HG02610 (cell line): ENCODE data around the gene TRAPPC1.
A peak's percentile ranks its signal among the peaks of the same experiment; 100 is the strongest.
"Not testable (repeated sequence)": the region's sequence is repeated elsewhere in the genome, so short reads cannot be mapped to it uniquely, and the experiment has no call there.

Experiments
- ATAC-seq: cut with Tn5 transposase; IDR thresholded peaks from one replicate; pipeline ENCODE4 v1.9.1; 2021; ENCODE audit warnings: mild to moderate bottlenecking, moderate library complexity; ENCODE audit not compliant: unreplicated experiment

TRAPPC1 gene, protein sequence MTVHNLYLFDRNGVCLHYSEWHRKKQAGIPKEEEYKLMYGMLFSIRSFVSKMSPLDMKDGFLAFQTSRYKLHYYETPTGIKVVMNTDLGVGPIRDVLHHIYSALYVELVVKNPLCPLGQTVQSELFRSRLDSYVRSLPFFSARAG

DNA sequence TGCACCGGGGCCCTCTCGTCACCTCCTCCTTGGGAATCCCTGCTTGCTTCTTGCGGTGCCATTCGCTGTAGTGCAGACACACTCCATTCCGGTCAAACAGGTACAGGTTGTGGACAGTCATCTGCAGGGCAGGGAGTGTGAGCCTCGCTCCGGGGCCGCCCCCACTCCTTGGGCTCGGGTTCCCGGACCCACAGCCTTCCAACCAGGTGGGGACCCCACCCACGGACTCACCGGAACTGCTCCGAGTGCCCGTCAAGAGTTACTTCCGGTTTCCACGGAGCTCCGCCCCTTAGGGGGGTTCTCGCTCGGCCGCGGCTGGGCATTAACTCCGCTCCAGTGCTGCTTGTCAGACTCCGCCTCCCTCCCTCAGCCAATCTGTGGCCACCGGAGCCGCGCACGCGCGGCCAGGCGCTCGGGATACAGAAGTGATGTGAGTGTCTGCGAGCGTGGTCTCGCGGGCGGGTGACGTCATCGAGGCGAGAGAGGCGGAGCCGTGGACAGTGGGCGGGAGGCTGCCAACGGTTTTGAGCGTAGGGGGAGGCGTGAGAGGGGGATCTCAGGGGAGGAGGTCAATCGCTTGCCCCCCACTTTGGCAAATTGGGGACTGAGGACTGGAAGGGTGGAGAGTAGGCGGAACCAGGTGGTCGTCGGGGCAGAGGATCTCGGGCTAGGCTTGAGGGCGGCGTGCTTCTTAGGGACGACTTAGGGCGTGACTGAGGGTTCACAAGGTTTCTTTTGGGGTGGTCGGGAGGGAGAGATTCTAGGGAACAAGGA is at the start of gene TRAPPC1, which contains the start of gene CNTROB:
Gene TRAPPC1, minus strand, starts transcription at position 238 of the 774 bp plus-strand sequence. Its CDS starts 117 bp downstream, at position 121.
Gene CNTROB, plus strand, starts transcription at position 498 of the 774 bp plus-strand sequence. CDS start 874 bp downstream, outside the sequence.
- peak; percentile 91 for ATAC-seq

DNA sequence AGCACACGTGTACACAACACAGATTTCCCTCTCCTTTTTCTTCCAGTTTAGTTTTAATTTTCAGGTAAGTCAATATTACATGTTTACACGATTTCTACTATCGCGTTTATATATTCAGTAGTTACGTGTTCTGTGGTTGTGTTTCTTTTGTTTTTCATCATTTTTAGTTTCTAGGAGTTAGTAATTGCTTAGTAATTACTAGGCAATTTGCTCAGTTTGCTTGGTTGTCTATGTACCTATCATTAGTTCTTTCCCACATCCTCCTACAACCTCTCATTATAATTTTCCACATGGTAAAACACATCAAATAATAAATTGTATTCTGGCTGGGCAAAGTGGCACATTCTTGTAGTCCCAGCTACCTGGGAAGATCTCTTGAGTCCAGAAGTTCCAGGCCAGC is 46.1 kb upstream of the TRAPPC1 start:
- ATAC-seq = no peak

DNA sequence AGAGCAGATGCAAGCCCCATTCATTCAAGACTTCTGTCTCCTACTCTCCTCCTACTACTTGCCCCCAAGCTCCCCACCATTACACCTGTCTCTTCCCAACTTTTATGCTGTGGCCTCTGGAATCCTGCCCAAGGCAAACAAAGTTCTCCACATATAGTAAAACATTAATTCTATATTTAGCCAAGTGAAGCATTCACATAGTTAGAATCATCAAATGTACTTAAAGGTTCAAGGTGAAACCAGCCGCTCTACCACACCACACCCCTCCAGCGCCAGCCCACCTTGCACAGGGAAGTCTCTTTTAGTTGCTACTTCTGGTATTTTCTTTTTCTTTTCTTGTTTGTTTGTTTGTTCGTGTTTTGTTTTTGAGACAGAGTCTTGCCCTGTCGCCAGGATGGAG is 45.3 kb upstream of the TRAPPC1 start:
- no peak for ATAC-seq

DNA sequence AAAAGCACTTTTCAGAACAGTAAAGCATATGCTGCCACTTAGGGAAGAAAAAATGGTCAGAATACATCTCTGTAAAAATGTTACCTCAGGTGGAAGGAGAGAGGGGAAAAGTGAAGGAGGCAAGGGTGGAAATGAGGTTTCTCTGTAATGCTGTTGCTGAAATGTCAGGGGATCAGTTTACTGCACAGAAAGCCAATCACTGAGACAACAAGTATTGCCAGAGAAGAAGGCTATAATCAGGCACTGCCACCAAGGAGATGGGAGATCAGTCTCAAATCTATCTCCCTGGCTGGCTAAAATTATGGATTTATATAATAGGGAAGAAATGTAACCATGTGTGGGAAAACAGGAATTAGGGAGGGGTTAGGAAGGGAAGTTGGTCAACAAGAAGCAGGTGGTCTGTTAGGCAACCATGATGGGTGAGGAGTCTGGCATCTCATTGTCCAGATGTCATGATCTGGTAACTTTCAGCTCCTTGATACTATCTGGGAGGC is 42.9 kb upstream of the TRAPPC1 start:
- ATAC-seq = no peak

DNA sequence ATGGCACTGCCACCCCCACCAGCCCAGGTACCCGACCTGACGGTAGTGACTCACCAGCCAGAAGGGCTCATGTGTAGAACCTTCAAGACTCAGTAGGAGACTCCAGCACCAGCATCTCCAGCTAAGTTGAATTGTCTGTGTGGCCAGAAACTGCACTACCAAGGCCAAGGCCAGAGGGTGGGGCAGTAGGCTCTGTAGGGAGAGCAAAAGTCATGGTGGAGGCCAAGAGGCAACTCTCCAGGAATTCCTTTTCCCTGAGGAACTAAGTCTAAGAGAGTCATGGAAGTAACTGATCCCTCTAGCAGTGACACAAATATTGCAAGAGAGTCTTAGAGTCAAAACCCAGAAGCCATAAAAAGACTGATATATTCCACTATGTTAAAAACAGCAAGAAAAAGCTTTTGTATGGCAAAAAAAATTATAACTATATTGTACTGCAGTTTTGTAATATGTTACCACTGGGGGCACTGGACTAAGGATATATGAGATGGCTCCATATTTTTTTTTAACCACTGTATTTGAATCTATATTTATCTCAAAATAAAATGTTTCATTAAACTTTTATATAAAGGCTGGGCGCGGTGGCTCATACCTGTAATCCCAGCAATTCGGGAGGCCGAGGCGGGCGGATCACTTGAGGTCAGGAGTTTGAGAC is 40.5 kb upstream of the TRAPPC1 start:
- ATAC-seq = no peak

DNA sequence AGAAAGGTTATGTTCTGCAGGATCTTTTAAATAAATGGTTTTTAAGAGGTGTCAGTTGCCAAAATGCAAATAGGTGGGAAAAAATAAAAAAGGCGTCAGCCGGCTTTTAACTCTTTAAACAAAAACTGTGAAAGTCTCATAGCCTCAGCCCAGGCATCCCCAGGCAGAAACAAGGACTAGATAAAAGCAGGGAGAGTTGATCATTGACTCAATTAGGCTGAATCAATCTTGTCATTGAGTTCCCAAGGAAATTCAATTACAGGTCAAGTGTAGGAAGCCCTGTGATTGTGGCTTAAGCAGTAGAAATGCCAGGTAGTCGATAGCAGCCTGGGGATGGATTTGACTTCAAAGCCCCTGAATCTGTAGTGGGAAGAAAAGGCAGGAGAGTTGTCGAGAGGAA is 39.9 kb upstream of the TRAPPC1 start:
- ATAC-seq = no peak

DNA sequence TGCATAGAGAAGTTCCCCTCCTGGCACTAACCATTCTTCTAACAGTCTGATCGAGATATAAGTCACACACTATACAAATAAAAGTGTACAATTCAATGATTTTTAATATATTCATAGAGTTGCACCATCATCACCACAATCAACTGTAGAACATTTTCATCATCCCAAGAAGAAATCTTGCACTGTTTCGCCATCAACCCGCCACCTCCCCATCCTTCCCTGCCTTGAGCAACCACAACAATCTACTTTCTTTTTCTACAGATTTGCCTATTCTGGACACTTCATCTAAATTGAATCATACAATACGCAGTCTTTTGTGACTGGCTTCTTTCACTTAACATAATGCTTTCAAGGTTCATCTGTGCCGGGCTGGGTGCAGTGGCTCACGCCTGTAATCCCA is 37.7 kb upstream of the TRAPPC1 start:
- no peak for ATAC-seq

DNA sequence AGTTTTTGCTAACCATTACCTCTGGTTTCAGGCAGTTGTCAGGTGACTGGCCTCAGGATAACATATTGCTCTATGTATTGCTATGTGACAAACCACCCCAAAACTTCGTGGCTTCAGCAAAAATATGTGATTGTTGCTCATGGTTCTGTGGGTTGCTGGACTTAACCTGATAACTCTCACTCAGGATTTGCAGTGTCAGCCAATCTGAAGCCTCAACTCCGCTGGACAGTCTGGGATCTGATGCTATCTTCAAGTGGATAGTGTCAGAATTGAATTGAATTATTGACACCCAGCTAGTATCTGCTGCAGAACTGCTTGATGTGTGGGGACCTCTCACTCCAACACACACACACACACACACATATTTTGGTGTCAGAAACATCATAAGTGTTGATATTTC is 36.0 kb upstream of the TRAPPC1 start:
- no peak for ATAC-seq

DNA sequence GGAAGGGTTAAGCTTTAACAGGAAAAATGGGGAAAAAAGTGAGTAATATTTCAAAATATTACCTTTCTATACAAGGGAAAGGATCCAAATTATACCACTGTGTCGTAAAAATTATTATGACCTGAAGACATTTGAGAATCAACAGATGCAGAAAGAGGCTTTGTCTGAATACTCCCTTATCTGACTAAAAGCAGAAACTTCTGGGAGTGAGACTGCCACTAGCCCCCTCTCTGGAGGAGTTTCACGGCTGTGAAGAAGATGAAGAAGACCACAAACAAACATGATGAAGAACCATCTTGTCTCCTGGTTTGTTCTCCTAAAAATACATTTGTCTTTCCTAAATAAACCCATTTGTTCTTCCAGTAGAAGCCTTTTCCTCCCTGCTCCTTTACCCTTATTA is 29.7 kb upstream of the TRAPPC1 start:
- no peak for ATAC-seq

DNA sequence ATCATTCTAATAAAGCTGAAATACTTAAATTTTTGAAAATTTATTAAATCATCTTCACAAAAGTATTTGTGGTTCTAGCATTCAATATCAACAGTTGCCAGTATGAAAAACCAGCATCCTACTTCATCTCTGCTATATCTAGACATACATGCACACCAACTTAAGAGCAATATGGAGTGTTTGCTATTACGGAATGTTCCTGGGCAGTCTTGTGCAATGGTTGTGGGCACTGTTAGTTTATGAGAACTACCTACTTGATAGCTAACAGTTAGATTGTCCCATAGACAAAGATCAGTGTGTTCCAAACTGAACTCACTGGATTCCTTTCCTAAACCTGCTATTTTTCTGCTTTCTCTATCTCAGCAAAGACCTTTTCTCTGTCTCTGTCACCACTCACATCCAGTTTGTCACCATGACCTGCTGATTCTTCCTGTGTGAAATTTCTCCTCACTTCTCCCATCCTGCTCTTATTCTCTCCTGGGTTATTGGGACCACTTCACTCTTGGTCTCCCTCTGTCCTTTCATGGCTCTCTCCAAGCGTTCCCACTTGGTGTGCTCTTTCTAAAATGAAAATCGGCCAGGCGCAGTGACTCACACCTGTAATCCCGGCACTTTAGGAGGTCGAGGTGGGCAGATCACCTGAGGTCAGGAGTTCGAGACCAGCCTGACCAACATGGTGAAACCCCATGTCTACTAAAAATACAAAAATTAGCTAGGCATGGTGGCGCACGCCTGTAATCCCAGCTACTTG is 27.9 kb upstream of the TRAPPC1 start:
- no peak for ATAC-seq

DNA sequence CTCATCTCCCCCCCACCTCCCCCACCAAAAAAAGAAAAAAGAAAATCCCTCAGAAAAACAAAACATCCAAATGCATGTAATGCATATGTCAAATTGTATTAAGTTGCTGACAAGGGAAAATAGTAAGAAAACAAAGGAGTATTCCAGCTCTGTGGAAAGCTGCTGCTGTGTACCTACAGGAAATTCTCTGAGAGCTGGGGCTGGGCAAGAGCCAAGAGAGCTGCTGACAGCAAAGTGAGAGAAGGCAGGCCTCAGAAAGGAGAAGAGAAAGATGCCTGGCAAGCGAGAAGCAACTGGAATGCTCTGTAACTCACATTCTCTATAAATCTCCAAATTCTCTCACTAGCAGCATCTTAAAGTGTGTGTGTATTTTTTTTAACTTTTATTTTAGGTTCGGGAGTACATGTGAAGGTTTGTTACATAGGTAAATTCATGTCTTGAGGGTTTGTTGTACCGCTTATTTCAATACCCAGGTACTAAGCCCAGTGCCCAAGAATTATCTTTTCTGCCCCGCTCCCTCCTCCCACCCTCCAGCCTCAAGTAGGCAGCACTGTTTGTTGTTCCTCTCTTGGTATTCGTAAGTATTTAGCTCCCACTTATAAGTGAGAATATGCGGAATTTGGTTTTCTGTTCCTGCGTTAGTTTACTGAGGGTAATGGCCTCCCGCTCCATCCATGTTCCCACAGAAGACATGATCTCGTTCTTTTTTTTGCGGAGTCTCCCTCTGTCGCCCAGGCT is 24.7 kb upstream of the TRAPPC1 start:
- ATAC-seq = no peak

DNA sequence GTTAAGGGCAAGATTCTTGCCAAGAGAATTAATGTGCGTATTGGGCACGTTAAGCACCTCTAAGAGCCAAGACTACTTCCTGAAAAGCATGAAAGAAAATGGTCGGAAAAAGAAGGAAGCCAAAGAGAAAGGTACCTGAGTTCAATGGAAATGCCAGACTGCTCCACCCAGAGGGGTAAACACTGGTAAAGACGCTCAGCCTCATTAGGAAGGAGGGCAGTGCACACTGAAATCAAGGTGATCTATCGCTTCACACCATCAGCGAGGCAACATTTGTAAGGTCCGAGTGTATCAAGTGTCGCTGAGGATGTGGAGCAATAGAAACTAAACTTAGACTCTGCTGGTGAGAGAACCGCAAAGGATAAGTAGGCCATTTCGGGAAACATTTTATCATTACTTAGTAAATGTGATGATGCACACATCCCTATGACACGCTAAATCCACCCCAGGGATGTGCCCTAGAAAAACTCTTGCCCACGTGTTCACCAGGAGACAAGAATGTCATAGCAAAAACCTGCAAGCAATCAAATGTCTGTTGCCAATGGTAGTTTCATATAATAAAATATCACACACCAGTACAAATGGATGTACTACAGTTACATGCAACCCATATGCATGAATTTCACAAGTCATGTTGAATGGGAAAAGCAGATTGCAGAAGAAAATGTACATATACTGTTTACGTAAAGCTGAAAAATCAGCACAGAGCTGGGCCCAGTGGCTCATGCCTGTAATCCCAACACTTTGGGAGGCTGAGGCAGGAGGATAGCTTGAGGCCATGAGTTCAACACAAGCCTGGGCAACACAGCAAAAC is 23.9 kb upstream of the TRAPPC1 start:
- ATAC-seq = no peak

DNA sequence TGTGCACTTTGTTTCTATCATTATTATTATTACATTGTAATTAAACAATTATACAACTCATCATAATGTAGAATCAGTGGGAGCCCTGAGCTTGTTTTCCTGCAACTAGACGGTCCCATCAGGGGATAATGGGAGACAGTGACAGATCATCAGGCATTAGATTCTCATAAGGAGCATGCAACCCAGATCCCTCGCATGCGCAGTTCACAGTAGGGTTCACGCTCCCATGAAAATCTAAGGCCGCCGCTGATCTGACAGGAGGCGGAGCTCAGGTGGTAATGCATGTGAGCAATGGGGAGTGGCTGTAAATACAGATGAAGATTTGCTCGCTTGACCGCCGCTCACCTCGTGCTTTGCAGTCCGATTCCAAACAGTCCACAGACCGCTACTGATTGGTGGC is 21.5 kb upstream of the TRAPPC1 start:
- not testable (repeated sequence) for ATAC-seq

DNA sequence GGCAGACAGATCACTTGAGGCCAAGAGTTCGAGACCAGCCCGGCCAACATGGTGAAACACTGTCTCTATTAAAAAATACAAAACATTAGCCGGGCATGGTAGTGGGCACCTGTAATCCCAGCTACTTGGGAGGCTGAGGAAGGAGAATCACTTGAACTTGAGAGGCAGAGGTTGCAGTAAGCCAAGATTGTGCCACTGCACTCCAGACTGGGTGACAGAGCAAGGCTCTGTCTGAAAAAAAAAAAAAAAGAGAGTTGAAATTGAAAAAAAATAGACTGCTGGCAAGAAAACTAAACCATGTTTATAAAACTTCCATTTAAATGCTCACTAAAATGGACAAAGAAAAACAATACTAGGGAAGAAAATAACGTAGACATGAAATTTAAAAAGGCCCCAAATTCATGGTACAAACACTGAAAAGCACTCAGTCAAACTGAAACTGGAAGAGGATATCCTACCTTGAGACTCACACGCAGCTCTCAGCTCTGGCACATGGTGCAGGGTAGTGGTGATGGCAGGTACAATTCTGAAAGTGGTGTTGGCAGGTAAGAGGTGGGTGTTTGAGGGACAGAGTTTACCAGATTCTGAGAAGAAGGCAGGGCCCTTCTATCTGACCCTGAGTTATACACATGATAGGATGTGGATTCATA is 19.5 kb upstream of the TRAPPC1 start:
- peak; percentile 70 for ATAC-seq

DNA sequence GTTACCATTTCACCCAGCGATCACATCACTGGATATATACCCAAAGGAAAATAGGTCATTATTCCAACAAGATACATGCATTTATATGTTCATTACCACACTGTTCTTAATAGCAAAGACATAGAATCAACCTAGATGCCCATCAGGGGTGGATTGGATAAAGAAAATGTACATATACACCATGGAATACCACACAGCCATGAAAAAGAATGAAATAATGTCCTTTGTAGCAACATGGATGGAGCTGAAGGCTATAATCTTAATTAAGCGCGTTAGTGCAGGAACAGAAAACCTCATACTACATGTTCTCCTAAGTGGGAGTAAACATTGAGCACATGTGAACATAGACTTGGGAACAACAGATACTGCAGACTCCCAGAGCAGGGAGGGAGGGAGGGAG is 18.8 kb upstream of the TRAPPC1 start:
- no peak for ATAC-seq

DNA sequence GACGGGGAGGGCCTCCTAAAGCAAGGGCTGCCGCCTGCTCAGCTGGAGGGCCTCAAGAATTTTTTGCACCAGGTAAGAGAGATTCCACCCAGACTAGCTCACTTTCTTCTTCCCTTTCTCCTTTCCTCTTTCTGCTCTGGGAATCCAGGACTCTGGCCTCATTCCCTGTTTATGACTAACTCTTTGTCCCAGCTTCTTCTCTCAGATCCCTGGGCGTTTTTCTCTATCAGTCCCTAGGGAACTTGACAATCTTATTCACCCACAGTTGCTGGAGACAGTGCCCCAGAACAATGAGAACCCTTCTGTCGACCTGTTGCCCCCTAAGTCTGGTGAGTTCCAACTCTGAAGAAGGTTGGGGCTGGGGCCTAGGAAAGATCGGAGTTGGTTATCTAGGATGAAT is 15.9 kb upstream of the TRAPPC1 start:
- no peak for ATAC-seq

DNA sequence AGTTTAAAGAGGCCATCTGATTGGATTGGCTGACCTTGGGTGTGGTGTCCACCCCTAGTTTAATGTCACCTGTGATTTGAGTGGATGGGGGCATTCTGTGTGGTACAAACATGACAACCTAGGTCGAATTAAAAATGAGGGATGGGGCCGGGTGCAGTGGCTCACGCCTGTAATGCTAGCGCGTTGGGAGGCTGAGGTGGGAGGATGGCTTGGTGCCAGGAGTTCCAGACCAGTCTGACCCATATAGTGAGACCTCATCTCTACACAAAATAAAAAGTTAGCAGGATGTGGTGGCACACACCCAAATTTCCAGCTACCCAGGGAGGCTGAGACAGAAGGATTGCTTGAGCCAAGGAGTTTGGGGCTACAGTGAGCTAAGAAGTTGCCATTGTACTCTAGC is 14.7 kb upstream of the TRAPPC1 start:
- ATAC-seq = no peak

DNA sequence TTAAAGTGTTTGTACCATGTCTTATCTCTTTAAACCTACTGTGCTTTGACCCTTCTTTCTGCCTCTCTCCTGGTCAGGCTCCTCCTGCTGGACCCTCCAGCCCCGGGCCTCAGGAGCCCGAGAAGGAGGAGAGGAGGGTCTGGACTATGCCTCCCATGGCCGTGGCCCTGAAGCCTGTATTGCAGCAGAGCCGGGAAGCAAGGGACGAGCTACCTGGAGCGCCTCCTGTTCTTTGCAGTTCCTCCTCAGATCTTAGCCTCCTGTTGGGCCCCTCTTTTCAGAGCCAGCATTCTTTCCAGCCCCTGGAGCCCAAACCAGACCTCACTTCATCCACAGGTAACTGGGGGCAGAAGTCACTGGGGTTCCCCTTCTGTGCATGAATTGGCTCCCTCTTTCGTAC is 13.9 kb upstream of the TRAPPC1 start:
- ATAC-seq = no peak

DNA sequence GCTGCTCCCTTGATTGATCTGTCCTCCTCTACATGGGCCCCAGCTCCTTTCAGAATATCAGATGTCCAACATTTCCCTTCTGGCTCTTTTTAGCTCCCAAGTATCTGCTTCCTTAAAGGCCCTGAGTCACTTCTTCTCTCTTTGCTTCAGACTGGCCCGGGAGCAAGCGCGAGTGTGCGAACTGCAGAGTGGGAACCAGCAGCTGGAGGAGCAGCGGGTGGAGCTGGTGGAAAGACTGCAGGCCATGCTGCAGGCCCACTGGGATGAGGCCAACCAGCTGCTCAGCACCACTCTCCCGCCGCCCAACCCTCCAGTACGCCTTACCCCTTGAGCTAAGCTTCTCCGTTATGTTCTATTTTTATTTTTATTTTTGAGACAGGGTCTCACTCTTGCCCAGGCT is 12.6 kb upstream of the TRAPPC1 start:
- ATAC-seq = no peak
